ENCODE data around the gene TM9SF3.
A peak's percentile ranks its signal among the peaks of the same experiment; 100 is the strongest.
"Not testable (repeated sequence)": the region's sequence is repeated elsewhere in the genome, so short reads cannot be mapped to it uniquely, and the experiment has no call there.

Gene TM9SF3

GRCh38 chr10:96598846-96599245 lies 12.0 kb upstream of the TM9SF3 start:
- DNase-seq (ENCODE audit: low read depth), result no peak

DNA sequence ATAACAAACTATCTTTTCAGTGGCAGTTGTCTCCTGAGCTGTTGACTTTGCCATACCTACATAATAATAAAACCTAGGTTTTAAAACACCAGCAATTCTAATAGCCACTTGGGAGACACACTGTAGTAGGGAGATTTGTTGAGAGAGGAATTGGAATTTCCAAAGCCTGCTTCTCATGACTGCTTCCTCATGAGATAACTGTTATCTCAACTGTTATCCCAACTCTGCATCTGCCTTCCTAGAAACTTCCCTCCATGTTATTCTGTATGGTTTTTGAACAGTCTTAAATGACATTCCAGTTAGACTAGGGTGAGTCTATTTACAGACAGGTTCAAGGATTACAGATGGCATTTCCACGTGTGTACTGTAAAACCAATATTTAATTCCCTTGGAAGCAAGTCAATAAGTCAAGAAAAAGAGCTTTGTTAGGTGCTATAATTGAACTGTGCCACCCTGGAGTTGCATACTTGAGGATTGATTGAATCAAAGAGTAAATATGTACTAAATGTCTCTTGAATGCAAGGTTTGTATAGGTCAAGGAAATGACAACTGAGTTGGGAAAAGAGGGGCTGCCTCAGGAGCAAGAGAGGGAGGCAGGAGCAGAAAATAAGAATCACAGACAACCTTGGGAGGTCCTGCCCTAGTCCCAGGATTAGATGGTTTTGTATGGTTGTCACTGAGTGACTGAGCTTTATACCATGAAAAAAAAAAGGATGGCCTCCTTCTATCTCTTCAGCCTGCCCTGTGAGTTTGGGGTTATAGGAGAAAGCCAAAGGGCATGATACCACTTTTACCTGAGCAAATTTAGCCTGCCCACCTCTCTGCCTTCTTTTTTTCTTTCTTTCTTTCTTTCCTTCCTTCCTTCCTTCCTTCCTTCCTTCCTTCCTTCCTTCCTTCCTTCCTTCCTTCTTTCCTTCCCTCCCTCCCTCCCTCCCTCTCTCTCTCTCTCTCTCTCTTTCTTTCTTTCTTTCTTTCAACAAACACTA lies 9.9 kb upstream of the TM9SF3 start:
- no peak for DNase-seq (ENCODE audit: low read depth)

DNA sequence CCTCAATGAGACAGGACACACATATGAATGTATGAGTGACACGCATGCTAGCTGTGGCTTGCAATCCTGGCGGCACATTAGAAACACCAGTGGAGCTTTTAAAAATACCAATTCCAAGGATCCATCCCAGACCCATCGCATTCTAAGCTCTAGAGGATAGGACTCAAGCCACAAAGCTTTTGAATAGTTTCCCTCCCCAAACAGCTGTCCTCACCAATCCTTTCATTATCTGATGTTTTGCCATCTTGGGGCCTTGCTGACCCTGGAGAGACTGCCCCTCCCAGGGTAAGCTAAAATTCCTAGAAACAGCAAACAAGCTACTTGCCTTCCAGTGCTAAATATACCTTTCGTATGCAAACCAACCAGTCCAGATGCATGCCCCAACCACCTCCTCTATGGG lies 8.9 kb upstream of the TM9SF3 start:
- DNase-seq (ENCODE audit: low read depth), result no peak

- DNase-seq (ENCODE audit: low read depth), result no peak
Observed at GRCh38 chr10:96591946-96592345, 5.1 kb upstream of the TM9SF3 start.

DNA sequence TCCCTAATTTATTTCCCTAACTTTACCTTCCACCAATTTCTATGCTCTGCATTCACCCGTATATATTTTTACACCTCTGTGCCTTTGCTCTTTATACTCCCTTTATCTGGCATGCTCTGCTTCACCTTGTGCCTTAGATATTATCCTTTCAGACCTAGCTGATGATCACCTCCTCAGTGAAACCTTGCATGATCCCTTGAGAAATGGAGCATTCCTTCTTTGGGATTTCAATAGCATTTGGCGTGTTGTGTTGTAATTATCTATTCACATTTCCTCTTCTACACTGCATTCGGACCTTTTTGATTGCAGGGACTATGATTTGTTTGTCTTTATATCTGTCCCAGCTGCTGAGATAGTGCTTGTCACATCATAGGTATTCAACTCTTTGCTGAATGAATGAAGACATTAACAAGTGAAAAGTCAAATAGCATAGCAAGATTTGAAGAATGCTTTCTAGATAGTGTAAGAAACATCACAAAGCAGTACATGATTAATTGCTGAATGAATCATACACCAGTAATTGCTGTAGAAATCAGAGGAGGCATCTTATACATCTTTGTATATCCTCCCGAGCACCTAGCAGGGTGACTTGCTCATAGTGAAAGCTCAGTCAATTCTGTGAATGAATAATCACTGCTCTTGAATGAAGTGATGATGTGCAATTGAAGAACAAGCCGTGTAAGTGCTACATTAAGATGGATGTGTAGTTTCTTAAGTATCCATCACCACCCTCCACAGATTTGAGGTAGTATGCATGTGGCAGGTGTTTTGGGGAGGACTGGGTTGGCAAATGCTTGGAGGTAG lies 2.0 kb upstream of the TM9SF3 start:
- no peak for DNase-seq (ENCODE audit: low read depth)

DNA sequence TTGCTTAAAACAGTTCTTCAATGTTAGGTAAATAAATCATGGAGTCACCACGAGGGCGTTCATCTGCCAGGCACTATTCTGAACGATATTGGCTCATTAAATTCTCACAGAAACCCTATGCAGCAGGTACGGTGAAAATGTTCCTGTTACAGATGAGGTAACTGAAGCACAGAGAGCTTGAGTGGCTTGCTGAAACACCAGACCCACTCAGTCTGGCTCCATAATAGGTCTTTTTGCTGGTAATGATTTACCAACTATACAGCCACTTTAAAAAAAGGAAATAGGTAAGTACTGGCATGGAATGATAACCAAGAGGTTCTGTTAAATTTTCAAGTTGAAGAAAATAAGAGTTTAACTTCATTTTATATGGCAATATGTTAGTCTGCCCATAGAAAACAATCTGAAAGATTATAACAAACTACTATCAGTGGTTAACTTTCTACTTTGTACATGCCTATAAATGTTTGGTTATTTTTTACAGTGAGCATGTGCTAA lies 1.3 kb upstream of the TM9SF3 start:
- DNase-seq (ENCODE audit: low read depth), result no peak

DNA sequence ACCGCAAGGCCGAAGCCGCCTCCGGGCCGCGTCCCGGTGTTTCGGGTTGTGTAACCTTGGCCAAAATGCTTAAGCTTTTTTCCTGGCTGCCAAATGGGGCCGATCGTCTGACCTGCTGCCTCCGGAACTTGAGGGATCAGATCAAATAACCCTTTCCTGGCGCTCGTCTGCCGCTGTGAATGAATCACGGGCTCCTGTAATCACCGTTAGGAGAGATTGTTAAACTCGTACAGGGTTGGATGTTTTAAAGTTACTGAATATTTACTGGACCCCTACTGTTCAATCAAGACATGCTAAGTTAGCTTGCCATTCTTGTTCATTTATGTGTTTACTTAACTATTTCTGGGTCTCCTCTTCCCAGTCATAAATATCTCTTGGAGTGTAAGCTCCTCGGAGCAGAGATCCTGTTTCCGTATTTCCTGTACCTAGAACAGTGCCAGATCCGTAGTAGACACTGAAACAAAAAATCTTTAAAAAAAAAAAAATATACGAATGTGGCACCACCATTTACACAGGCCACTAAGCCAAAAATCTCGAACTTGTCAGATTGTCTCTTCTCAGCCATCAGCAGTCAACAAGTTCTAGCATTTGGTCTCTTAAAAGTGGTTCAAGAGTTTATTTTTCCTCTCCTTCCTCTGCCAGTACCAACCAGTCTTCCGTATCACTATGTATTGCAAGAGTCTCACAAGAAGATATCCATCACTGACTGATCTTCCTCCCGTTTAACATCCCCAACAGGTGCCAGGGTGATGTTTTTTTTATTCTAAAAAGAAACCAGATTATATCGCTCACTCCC lies 650 bp upstream of the TM9SF3 start:
- peak; percentile 68 for DNase-seq (ENCODE audit: low read depth)

DNA sequence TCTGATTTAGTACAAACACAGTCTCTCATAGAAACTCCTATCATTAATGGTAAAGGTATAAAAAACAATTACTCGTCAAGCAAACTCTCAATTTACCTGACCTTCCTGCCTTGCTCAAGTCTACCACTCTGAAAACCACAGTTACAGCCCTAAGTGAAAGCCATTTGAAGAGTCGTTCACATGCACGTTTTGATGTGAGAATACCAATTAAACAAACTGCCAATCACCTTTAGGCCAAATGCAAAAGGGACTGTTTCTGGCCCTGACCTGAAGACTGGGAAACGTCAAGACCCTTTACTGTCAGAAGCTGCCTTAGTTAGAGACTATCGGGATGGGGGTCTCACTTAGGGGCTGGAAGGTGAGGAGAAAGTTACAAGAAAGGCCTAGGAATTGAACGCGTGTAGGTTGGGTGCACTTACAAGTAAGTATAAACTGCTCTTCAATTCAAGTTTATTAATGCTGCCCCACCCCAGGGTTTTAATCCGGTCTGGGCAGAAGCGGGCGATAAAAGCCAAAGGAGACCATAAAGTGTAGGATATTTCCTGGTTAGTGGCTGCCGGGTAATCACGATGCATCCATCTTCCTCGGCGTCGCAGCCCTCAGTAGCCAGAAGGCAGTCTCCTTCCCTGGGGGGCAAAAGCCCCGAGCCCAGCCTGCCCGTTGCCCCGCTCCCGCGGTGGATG lies 935 bp downstream of the TM9SF3 start:
- no peak for DNase-seq (ENCODE audit: low read depth)

GRCh38 chr10:96584474-96584873 lies 2.3 kb downstream of the TM9SF3 start:
- no peak for DNase-seq (ENCODE audit: low read depth)

DNA sequence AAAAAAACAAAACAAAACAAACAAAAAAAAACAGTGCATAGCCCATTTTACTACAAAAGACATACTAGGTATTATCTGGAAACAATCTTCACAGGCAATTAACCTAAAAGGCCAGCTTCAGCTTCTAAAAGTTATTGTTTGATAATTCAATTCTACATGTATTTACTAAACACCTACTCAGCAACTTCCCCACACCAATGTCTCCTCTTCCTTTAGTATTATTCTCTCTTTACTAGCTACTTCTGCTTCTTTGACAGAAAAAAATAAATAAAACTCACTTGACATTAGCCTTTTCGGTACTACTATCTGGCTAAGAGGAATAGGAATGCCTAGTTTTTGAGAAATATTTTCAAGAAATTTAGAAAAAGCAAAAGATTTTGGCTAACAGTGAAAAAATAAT lies 2.8 kb downstream of the TM9SF3 start:
- DNase-seq (ENCODE audit: low read depth), result no peak

GRCh38 chr10:96579133-96579532 lies 7.7 kb downstream of the TM9SF3 start:
- DNase-seq (ENCODE audit: low read depth), result no peak

DNA sequence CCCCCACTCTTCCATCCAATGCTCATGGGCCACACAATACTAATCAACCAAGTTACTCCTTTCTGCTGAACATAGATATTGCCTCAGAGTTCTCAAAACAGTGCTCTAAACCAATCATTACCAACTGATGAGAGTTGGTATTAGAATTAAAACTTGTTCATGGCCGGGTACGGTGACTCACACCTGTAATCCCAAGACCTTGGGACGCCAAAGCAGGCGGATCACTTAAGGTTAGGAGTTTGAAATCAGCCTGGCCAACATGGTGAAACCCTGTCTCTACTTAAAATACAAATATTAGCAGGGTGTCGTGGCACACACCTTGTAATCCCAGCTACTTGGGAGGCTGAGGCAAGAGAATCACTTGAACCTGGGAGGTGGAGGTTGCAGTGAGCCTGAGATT lies 8.2 kb downstream of the TM9SF3 start:
- no peak for DNase-seq (ENCODE audit: low read depth)

DNA sequence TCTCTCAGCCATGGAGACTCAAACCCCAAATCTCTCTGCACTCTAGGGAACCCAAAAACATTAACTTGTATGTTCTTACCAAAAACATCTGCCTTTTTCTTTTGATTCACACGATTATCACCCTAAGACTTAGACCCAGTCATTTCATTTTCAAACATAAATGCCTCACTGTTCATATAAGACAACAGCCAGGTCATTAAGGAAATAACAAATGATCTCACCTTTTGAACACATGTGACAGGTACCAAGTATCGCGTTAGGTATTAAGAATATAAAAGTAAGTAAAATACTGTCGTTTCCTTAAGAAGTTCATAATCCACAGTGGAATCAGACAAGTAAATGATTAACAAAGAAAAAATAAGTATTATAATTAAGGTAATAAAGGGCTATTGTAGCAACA lies 8.8 kb downstream of the TM9SF3 start:
- DNase-seq (ENCODE audit: low read depth), result no peak

GRCh38 chr10:96577069-96577468 lies 9.7 kb downstream of the TM9SF3 start:
- DNase-seq (ENCODE audit: low read depth), result no peak

- no peak for DNase-seq (ENCODE audit: low read depth)
Observed at GRCh38 chr10:96576277-96576980, 10.4 kb downstream of the TM9SF3 start.

- not testable (repeated sequence) for DNase-seq (ENCODE audit: low read depth)
Observed at GRCh38 chr10:96574564-96574963, 12.2 kb downstream of the TM9SF3 start.

DNA sequence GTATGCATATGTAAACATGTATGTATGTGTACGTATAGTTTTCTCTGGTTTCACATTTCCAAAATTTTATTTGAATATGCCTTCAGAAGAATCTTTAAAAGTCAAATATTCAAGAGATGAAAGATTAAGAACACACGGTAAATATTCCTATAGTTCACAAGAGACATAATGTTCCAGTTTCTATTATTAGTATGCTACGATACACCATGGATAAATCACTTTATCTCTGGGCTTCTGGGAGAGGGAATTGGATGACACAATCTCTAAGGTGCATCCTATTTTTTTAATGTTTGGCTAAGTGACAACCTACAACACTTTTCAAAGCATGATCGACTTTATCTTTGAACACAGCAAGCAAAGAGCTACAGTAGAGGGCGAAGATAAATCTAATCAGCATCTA lies 13.8 kb downstream of the TM9SF3 start:
- no peak for DNase-seq (ENCODE audit: low read depth)

DNA sequence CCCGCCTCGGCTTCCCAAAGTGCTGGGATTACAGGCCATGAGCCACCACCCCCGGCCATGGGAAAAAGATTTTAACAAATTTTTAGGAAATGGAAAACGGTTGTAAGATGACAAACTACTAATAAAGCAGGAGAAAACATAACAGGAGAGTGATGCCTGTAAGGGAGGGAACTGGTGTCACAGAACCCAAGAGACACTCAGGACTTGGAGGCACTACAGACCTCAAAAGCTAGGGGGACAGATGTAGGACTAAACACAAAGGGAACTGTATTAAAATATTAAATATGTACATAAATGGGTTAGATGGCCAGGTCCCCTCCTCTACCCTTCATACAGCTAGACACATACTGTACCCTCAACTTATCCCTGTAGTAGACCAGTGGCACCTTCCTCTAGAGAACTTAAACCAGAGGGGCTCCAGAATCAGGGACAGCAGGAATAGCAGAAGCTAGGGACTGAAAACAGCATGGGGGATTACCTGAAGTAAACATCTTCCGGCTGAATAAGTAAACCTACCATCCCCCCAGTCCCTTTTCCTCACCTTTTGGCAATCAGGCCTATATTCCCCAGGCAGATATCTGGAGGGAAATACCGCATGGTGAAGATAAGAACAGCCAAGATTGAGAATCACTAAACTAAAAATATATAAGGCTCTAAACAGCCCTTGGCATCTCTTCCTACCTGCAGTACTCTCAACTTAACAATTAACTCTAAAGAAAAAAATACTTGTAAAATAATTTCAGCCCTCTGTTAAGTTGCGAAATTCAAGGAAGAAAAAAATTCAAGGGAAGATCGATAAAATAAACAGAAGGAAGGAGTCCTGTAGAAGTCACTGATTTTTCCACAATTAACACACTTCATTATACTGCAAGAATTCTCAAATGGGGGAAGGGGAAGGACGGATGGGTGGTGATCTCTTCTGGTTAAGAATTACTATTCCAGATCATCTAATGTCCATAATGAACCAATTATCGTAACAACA lies 15.5 kb downstream of the TM9SF3 start:
- no peak for DNase-seq (ENCODE audit: low read depth)

- DNase-seq (ENCODE audit: low read depth), result no peak
Observed at GRCh38 chr10:96570511-96570910, 16.3 kb downstream of the TM9SF3 start.

DNA sequence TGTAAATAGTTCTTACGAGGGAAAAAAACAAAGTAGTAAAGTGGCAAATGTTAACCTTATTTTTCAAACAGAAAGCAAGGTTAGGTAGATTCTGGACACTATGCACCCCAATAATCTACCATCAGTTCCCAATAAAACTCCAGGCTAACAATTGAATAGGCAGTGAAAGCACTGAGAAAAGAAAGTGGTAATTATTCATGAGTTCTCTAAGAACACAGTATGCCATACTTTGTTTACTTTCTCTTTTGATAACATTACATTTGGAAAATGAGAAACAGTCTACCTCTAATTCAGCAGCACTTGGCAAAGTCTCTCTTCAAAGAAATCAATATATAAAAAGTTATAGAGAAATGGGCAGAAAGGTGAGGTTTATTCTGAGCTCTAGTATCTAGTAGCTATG lies 18.4 kb downstream of the TM9SF3 start:
- no peak for DNase-seq (ENCODE audit: low read depth)

All from HS-27A (cell line).